ENCODE results near the gene TSC22D3. TPM values are rescaled to one million over a fixed set of nuclear protein-coding genes. Genes with fewer than 3 reads are reported as not detected.

Gene TSC22D3
- total RNA-seq, 1 donor from 2014 or later = 317 TPM

- intact Hi-C loops (cut with DNase I) = no loop called here
- DNase-seq (no peak), ATAC-seq (no peak)
- H3K4me1 ChIP-seq = peaks cover 35% of the 10 kb centered on the region
- no peak for TF ChIP-seq CTCF (IDR thresholded peaks at IDR 0.05)
- peak overlapping the region; percentile 6 for H3K27ac ChIP-seq
- no peaks in the 10 kb centered on the region for H3K36me3 ChIP-seq
- H3K27me3 ChIP-seq = no peaks in the 10 kb centered on the region
- no peak overlapping the region for H3K4me3 ChIP-seq
- H3K9me3 ChIP-seq = no peaks in the 10 kb centered on the region
Measured at GRCh38 chrX:107728371-107729099, 47.1 kb downstream of the TSC22D3 start.

- no peak for TF ChIP-seq CTCF (IDR thresholded peaks at IDR 0.05)
- Histone ChIP-seq H3K4me3 (no peak overlapping the region), H3K27me3 (no peaks in the 10 kb centered on the region), H3K4me1 (peaks cover 30% of the 10 kb centered on the region), H3K9me3 (no peaks in the 10 kb centered on the region), H3K27ac (no peak overlapping the region), H3K36me3 (no peaks in the 10 kb centered on the region)
- ATAC-seq (no peak), DNase-seq (no peak)
- intact Hi-C loops (cut with DNase I) = no loop called here
Measured at GRCh38 chrX:107726816-107727534, 48.6 kb downstream of the TSC22D3 start.

- H3K9me3 ChIP-seq = no peaks in the 10 kb centered on the region
- H3K27me3 ChIP-seq = no peaks in the 10 kb centered on the region
- peaks cover 27% of the 10 kb centered on the region for H3K4me1 ChIP-seq
- H3K36me3 ChIP-seq = no peaks in the 10 kb centered on the region
- intact Hi-C loops (cut with DNase I) = no loop called here
- no peak overlapping the region for H3K4me3 ChIP-seq
- TF ChIP-seq CTCF (IDR thresholded peaks at IDR 0.05) = no peak
- H3K27ac ChIP-seq = no peak overlapping the region
- ATAC-seq (peak; percentile 60), DNase-seq (no peak)
Measured at GRCh38 chrX:107725761-107726555, 49.6 kb downstream of the TSC22D3 start.

- peaks cover 16% of the 10 kb centered on the region for H3K4me1 ChIP-seq
- intact Hi-C loops (cut with DNase I) = no loop called here
Measured at GRCh38 chrX:107724653-107725052, 50.9 kb downstream of the TSC22D3 start.

More at GRCh38 chrX:107724653-107725052, 50.9 kb downstream of the TSC22D3 start:
- Histone ChIP-seq H3K27ac (no peak overlapping the region), H3K4me3 (no peak overlapping the region), H3K27me3 (no peaks in the 10 kb centered on the region), H3K9me3 (no peaks in the 10 kb centered on the region), H3K36me3 (no peaks in the 10 kb centered on the region)
- ATAC-seq (no peak), DNase-seq (no peak)
- no peak for TF ChIP-seq CTCF (IDR thresholded peaks at IDR 0.05)

All from upper lobe of right lung (tissue), 1 donor.